OCI-LY7 (cell line): ENCODE results near the gene ZNF738.

Experiments used
- CTCF ChIP-seq: fragments of 200-600 bp; sonication (generic); conservative IDR thresholded peaks from 2 replicates; pipeline ENCODE4 v1.5.1; 2014; ENCODE audit warnings: mild to moderate bottlenecking, antibody characterized with exemption, low read length, moderate library complexity, mixed read lengths
- EZH2phosphoT487 ChIP-seq: fragments of 200-600 bp; sonication (generic); IDR thresholded peaks from 2 replicates; pipeline ENCODE4 v1.6.1; 2018; ENCODE audit warnings: low read depth, borderline replicate concordance, mild to moderate bottlenecking, mixed run types, antibody characterized with exemption, low read length, moderate library complexity, mixed read lengths

- no peak for TF ChIP-seq CTCF
- TF ChIP-seq EZH2phosphoT487: no peak
Measured at GRCh38 chr19:21323000-21323399, 35.8 kb upstream of the ZNF738 start.
